RPMI7951 (cell line): Measurements from ENCODE around the gene FAM43B. TPM values are rescaled to one million over a fixed set of nuclear protein-coding genes. Genes with fewer than 3 reads are reported as not detected.

Experiments
- DNase-seq: peaks from one replicate; pipeline ENCODE4 v3.0.0-alpha.2; 2012; ENCODE audit warnings: low read depth
- total RNA-seq: library from RNA; depleted of rRNA; stranded (reverse); fragments of >200 nt; shearing (Covaris generic); gene quantifications from 2 replicates; pipeline ENCODE4 v1.2.3, GENCODE V29; 2014

The FAM43B gene
- total RNA-seq, 1 experiment from 2014 or later, result not detected

- DNase-seq, result no peak
These were observed 514 bp downstream of the FAM43B start for GRCh38 chr1:20552728-20553445.

DNA sequence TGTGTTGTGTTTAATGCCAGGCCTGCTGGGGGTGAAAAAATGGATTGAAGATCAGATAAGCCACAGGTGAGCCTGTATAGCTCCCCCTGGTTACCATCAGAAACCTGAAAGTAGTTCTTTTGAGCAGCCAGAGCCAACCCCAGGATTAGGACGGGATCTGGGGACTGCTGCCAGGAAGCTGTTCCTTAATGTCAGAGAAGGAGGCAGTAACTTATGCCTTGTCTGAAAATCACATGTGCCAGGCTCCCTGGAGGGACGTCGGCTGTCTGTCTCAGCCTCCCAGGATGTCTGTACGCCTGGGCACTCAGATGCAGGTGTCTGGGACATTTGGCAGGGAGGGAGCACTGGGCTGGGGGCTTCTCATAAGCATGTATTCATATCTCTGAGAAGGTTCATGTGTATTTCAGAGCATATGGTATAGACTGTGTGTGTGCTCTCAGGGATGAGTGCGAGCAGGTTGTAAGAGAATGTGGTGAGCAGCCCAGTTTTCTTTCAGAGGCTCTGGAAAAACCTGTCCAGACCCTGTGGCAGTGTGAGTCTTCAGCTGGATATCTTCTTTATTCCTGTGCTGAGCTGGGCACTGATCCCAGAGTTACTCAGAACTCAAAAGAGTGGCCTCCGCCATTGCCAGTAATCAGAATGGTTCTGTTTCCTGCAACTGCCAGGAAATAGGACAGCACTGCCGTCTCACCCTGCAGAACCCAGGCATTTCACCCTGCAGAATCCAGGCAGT lies 2.8 kb downstream of the FAM43B start:
- no peak for DNase-seq

DNA sequence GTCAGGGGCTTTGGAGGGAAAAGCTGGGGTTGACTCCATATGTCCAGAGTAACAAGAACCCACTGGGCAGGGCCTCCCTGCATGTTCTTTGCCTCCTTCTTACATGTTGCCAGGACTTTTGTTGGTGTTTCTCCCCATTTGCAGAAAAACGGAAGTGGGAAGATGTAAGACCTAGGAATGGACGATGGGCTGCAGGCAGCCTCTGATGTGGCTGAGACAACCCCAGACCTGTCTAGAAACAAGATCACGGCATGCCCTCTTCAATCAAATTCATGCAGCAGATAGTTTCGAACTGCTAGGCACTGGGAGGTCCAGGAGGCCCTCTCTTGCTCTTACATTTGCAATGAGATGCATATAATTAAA lies 3.4 kb downstream of the FAM43B start:
- no peak for DNase-seq

DNA sequence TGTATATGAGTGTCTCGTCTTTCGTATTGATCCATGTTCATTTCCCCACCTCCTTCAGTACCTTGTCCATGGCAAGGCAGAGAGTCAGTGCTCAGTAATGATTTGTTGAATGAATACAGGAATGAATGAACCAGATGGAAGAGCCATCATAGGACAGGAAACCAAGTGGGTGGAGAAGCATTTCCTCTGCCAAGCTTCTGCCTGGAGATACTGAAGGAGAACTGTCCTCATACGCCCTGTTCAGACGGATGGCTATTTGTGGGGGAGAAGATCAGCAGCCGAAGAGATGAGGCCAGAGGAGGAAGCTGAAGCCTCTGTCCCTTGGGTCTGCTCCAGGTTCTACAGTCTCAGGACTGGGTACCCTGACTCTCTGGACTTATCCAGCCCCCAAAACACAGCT lies 5.8 kb downstream of the FAM43B start:
- DNase-seq, result no peak

GRCh38 chr1:20560966-20561365 lies 8.6 kb downstream of the FAM43B start:
- no peak for DNase-seq

DNA sequence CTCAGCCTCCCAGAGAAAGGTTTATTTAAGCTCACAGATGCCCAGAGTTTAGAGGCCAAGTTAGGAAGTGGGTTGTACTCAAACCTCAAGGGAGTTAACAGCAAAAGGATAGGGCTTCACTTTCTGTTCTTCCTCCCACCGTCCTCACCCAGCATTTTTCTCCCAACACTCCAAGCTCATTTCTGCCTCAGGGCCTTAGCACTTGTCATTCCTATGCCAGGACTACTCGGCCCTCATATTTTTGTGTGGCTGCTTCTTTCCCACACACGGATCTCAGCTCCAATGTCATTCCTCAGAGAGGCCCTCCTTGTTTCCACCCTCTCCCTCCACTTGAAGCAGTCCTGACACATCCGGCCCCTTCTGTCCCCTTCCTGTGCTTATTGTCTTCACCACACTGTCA lies 12.9 kb downstream of the FAM43B start:
- no peak for DNase-seq

DNA sequence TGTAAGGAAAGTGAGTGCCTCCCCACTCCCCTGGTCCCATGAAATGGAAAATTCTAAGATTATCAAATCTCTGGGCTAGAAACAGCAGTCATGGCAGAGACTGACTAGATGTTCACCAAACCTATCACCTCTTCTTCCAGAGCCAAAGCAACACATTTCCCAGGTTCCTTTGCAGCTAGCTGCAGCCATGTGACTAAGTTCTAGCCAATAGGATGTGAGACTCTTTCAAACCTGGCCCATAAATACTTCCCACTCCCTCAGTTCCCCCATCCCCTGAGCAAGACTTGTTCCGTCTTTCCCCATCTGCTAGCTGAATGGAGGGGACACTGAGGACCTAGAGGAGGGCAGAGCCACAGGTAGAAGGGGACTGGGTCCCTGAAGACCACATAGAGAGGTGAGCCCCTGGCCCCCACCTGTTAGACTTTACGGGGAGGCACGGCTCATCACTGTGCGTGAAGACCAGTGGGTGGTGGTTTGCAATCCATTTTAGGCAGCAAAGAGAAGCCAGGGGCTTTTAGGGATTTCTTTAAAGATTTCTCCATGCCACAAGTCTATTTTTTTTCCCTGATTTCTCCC lies 17.2 kb downstream of the FAM43B start:
- no peak for DNase-seq

DNA sequence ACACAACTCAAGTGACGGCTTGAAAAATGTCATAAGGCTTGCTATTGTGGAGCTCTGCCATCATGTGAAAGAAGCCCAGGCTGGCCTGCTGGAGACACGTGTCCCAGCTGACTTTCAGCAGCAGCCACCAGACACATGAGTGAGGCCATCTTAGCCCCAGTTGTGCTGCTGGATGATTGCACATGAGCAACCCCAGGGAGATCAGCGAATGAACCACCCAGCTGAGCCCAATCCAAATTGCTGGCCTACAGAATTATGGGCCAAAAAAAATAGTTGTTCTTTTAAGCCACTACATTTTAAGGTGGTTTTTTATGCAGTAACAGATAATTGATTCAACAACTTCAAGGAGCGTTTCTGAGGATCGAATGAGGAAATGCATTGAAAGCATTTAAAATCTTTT lies 19.1 kb downstream of the FAM43B start:
- no peak for DNase-seq

DNA sequence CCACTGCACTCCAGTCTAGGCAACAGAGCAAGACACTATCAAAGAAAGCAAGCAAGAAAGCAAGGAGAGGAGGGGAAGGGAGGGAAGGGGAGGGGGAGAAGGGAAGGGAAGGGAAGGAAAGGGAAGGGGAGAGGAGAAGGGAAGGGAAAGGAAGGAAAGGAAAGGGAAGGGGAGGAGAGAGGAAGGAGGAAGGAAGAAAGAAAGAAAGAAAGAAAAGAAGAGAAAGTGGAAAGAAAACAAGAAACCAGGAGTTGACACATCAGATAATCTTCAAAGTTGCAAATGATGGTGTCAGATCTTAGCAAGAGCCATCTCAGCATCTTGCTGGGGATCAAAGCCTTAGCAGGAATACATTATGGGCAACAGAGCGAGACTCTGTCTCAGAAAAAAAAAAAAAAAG lies 21.6 kb downstream of the FAM43B start:
- no peak for DNase-seq

GRCh38 chr1:20574686-20575540 lies 22.5 kb downstream of the FAM43B start:
- DNase-seq, result peak; percentile 80

- no peak for DNase-seq
These were observed 23.4 kb downstream of the FAM43B start for GRCh38 chr1:20575541-20576336.

DNA sequence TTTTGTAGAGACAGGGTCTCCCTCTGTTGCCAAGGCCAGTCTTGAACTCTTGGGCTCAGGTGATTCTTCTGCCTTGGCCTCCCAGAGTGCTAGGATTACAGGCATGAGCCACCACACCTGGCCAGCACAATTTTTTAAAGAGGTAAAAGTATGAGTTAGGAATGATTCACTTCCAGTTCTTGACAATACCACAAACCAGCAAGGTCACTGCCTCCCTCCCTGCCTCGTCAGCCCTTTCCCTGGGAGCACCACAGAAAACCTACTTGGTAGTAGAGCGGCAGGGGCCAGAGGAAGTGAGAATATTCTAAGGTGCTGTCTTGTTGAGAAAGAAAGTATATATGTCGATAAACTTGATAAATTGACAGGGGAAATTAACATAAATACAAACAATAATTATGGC lies 25.7 kb downstream of the FAM43B start:
- peak; percentile 50 for DNase-seq

DNA sequence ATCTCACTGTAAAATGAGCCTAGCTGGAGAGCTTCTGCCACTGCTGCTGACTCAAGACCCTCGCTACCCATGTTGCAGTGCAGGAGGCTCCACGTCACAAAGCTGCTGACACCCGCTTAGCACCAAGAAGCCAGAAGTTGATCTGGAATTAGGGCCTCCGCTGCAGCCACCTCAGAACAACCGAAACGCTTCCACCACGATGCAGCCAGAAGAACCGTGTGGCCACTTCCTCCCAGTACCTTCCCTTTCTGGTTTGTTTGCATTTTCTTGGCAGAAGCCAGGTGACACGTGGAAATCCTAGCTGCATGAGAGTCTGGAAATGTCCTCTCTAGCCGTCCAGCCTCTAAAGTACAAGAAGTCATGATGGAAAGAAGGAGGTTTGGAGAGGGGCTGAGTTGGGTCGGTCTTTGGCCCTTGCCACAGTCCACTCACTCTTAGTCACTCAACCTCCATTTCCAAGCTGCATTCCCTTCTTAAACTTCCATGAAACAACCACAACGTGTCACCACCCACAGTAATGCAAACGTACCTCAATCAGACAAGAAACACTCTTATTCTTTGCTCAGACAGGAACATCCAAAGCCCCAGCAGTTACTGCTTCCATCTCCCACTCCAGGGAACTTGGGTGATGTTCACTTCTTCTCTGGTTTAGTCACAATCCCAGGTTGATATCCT lies 26.5 kb downstream of the FAM43B start:
- peak; percentile 70 for DNase-seq

- peak; percentile 55 for DNase-seq
These were observed 32.5 kb downstream of the FAM43B start for GRCh38 chr1:20584890-20585289.

DNA sequence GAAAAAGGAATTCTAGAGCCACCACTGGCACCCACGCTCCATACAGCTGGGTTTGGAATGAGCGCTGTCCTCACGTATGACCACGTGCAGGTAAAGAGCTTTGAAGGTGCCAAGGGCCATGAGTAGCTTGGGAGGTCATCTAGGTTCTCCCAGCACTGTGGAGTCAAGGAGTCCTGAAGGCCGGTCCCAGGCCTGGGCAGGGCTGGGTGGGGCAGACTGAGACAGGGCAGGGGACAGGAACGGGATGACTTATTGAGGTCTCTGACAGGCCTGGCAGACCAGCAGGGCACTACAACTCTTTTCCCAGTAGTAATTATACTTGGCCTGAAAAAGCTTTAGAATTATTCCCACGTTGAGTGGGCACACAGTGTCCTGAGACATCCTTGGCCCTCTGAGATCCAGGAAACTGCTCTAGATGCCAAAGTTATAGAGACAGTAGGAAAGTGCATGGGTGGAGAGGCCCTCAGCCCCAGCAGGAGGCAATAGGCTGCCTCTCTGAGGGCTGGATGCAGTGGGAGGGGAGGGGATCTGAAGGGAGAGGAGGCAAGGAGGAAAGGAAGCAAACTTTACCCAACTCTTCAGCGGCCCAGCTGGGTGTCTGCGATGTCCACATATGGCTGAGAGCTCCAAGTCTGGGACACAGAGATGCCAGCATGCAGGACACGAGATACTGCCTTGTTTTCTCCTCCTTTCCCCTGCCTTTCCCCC lies 34.7 kb downstream of the FAM43B start:
- no peak for DNase-seq

- peak; percentile 72 for DNase-seq
These were observed 35.3 kb downstream of the FAM43B start for GRCh38 chr1:20587661-20588053.

GRCh38 chr1:20588634-20589225 lies 36.4 kb downstream of the FAM43B start, which contains the start of gene CDA:
CDA (plus strand) TSS chr1:20589097; CDS start chr1:20589130, 33 bp downstream.
- DNase-seq, result peak; percentile 52

- DNase-seq, result peak; percentile 64
These were observed 37.2 kb downstream of the FAM43B start for GRCh38 chr1:20589331-20590278.
